Right kidney (tissue), 1 donor: Measurements from ENCODE around the gene DDX17.

ENCODE experiments used
- DNase-seq: peaks from one replicate; pipeline ENCODE4 v3.0.0-alpha.2; 2016

The DDX17 gene

DNA sequence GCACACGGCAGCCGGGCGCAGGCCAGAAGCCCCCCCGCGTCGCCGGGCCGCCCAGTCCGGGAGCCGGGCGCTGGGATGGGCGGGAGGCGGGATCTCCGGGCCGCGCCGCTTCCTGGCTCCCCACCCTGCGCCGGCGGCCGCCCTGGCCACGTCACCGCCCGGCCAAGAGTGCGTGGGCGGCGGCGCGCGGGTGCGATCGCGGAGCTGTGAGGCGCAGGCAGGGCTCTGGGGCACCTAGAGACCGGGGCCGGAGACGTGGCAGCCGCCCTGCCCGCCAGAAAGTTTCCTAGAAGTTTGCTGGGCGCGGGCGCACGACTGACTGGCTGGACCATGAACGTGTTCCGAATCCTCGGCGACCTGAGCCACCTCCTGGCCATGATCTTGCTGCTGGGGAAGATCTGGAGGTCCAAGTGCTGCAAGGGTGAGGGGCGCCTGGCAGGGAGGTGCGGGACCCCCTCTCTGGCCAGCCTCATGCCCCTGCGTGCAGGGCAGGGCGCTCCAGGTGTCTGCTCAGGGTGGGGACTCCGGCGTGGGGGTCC is 38.1 kb downstream of the DDX17 start, which contains the start of gene KDELR3:
Gene KDELR3, plus strand, starts transcription at position 193 of the 539 bp plus-strand sequence. Its CDS starts 138 bp downstream, at position 331.
- DNase-seq: peak; percentile 76

DNA sequence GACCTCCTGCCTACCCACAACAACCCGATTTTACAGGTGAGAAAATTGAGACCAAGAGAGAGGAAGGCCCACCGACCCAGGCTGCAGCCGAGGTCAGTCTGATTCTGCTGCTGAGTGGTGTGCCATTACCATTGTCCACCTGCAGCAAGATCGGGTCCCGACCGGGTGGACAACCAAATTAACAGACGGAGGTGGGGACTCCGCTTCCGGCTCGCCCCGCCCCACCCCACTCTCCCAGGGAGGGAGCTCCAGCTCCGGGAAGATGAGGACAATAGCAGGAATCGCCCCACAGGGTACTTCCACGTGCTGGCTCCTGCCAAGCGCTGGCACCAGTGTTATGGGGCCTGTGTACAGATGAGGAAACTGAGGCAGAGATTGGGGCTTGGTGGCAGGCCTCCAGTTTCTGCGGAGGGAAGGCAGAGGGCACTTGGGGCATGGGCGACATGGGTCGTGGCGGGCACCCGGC is 38.6 kb downstream of the DDX17 start:
- DNase-seq: no peak

DNA sequence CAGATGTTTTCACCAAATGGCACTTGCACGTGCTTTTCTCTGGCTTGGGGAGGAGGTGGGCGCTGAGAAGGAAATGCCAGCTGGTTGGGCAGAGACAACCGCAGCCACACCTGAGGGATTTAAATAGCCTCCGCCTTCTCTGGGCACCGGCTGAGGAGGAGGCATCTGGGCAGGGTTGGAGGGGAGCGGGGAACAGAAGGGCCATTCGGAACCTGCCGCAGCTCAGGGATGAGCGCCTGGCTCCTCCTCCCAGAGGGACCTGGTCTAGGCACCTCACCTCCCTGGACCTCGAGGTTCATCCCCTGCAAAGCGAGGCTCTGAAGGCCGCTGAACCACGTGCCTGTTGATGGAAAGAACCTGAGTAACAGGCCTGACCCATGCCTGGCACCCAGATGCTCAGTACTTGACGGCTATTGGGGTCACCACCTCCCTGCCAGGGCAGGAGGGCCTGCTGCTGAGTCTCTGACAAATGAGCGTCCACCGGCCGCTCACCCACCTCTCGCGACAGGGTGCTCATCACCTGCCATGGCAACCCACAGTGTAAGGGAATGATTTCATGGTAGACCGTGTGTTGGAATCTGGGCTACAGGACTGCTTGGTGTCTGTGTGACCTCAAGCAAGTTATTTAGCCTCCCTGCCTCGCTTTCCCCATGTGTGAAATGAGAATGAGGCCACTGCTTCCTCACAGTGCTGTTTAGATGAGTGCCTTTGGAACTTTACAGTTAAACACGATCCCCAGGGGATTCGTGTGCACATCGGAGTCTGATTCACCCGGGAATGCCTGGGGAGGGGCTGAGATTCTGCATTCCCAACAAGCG is 40.2 kb downstream of the DDX17 start:
- no peak for DNase-seq

DNA sequence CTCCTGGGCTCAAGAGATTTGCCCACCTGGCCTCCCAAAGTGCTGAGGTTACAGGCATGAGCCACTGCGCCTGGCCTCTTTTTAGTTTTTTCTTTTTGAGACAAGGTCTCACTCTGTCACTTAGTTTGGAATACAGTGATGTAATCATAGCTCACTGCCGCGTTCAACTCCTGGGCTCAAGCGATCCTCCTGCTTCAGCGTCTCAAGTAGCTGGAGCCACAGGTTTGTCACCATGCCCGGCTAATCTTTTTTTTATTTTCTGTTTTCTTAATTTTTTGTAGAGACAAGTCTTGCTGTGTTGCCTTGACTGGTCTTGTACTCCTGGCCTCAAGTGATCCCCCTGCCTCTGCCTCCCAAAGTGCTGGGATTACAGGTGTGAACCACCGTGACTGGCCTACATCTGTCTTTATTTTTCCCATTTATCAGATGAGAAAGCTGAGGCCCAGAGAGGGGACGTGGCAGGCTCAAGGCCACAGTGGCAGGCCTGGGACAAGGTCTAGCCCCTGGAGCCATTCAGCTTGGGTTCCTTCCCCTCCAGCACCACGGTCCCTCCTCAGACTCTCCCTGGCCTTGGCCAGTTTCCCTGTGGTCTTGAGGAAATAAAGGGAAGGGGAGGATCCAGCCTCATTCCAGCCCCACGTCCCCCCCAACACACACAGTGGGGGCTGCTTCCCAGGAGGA is 41.0 kb downstream of the DDX17 start:
- DNase-seq: no peak

DNA sequence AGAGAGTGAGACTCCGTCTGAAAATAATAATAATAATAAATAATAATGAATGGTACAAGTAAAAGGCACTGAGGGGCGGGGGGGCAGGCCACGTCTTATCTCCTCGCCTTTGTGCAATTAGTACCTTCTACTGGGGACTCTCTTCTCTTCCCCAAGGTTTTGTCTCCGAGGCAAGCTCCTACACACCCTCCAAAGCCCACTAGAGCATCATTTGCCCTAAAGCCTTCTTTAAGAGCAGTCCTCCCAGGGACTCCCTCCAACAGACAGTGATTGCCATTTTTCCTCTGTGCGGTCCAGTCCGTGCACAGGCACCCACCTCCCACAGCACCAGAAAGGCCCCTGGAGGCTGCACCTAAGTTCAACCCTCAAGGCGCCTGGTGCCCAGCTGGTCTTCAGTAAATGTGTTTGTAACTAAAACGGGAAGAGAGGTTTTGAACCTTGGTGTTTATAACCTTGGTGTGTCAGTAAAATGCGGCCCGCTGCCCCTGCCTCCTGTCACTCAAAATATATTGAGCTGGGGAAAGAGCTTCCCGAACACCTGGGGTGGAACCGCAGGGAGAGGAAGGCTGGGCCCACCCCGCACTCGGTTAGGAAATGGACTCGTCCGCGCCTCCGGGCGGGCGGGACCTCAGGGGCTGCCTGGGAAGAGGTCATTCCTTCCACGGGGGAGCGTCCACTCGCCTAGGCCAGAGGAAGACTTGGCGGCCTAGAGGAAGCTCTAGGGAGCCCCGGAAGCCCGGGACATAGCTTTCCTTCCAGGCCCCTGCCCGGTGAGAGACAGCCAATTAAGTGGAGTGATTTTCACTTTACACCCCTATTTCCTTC is 42.9 kb downstream of the DDX17 start:
- DNase-seq: peak; percentile 67

DNA sequence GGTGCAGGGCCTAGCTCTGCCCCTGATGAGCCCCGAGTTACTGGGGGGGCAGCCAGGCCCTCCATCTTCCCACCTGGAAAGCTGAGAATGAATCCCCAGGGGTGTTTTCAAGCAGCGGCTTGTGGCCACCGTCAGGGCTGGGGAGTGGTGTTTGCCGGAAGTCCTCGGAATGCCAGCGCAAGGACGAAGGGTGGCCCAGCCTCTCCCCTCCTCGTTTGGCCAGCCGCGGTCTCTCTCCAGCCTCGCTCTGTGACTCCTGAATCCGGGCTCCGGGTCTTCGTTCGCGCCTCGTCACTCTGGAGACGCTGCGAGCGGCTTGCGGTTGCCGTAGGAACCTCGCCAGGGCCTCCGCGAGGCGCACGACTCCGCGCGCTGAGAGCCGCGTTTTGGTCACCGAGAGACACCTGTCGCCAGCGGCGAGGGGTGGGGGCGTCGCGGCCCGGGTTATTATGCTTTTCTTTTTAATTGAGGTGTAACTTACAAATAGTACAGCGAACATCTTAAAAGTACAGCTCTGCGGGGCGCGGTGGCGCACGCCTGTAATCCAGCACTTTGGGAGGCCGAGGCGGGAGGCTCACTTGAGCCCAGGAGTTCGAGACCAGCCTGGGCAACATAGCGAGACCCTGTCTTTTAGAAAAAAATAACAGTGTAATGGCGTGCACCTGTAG is 44.6 kb downstream of the DDX17 start:
- peak; percentile 81 for DNase-seq

DNA sequence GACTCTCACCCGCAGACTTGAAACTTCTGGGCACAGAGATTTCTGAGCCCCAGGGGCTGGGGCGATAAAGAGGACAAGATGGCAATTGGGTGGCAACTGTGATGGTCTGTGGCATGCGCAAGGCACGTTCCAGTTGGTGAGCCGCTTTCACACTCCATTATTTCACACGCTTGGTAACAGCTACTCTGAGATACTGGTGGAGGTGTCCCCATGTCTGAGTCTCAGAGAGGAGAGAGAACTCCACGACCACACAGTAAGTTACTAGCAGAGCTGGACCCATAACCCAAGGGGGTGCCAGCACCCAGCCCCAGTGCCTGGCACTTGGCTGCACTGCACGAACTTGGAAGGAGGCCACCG is 45.1 kb downstream of the DDX17 start:
- no peak for DNase-seq

DNA sequence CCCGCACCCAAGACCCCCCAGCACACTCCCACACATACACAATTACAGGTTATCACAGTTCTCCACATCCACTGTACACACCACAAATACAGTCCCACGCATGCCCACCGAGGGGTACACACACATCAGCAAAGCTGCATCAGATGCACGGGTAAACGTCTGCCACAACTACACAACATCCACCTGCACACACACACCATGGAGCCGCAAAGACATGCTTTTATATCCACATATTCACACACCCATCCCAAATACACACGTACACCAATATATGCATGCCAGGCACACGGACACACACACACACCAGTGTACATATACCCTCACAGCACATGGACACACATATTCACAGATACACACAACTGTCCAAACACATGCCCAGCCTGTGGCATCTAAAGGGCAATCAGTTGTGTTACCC is 45.7 kb downstream of the DDX17 start:
- no peak for DNase-seq

DNA sequence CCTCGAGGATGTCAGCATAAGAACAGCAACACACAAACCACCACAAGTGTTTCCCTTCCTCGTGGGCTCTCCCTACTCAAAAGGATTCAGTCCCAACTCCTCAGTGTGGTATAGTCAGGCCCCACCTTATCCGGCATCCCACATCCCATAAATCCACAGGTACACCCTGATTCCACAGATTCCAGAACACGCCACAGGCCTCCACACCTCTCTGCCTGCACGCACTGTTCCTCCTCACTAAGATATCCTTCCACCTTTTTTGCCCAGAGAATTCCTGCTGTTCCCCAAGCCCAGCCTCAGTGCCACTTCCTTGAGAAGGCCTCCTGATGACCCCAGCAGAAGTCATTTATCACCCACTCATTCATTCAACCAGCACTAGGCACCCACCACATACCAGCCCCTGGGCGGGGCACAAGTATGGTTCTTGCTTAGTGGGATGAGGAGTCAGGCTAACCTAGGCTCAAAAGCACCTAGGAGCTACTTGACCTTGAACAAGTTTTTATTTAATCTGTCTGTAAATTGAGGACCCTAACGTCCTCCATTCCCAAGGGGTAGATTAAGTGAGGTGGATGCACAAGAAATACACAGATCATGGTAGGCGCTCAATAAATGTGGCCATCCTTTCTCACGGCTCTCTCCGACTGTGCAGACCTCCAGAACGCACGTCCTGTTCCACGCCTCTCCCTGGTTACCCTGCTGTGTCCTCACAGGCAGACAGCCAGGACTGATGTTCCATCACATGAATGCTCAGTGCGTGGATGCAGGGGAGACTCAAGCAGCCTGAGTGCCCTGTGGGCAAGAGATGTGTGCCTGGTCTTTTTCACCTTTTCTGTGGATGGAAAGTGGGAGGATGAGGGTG is 49.0 kb downstream of the DDX17 start:
- no peak for DNase-seq

DNA sequence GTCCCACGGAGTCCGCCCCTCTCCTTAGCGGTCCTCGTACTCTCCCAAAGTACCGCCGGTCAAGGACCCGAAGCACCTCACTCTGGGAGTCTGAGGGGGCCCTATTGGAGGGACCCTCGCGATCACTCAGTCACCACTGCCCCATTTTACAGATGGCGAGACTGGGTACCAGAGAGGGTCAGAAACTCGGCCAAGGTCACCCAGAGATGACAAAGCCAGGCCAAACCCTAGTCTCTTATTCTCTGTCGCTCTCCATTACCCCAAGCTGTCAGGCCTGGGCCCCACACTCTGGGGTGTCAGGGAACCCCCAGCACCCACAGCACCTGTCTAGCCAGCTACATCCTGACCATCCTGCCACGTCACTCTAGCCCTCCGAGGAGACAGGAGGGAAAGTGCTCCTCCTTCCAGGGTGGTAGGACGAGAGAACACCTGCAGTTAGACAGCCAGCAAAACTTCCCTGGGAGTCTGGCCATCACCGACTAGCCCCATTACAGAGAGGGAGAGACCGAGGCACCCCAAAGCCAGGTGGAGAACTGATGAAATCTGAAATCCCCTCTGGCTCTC is 49.8 kb downstream of the DDX17 start:
- no peak for DNase-seq

DNA sequence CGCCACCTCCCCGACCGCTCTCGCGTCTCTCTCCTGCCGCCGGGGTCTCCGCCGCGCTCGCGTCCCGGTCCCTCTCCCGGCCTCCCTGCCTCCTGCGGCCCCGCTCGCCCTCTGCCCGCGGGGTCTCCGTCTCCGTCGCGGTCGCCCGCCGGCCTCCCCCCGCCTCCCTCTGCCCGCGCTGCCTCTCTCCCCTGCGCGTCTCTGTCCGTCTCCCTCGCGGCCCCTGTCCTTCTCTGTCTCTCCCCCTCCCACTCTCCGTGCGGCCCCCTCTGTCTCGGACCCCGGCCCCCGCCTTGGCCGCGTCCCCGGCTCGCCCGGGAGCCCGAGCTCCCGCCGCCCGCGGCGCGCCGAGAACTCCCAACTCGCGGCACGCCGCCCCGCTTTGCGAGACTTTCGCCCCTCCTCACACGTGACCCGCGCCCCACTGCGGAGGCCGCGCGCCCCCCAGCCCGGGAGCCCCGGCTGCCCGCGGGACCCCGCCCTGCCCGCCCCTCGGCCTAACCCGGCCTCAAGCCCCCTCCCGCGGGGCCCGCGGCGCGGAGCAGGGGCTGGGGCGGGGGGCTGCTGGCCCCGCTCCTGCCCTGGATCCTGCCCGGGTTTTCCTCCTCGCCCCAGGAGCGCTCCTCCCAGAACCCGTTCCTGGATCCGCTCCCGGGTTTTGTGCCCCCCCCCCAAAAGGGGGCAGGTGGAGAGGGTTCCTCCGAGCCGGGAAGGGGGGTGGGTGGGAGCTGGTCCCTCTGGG is 50.4 kb downstream of the DDX17 start:
- DNase-seq: peak; percentile 51

DNA sequence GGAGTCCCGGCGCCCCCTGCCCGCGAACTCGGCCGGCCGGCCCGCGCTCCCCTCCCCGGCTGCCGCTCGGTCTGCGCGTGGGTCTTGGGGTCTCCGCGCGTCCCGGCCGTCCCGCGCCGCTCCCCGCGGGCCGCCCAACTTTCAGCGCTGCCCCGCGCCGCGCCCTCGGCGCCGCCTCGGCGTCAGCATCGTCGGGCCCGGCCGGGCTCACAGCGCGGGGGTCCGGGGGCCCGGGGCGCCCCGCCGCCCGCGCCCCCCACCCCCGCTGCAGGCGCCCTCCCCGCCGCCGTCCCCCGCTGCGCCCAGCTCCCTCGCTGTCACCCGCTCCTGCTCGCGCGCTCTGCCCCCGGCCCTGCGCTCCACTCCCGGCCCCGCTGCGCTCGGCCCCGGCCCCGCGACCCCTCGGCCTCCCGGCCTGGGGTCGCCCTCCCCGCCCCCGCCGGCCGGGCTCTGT is 51.0 kb downstream of the DDX17 start, which contains the start of gene KCNJ4:
Gene KCNJ4, minus strand, starts transcription at position 124 of the 454 bp plus-strand sequence. CDS start 27,067 bp downstream, outside the sequence.
- DNase-seq: no peak

DNA sequence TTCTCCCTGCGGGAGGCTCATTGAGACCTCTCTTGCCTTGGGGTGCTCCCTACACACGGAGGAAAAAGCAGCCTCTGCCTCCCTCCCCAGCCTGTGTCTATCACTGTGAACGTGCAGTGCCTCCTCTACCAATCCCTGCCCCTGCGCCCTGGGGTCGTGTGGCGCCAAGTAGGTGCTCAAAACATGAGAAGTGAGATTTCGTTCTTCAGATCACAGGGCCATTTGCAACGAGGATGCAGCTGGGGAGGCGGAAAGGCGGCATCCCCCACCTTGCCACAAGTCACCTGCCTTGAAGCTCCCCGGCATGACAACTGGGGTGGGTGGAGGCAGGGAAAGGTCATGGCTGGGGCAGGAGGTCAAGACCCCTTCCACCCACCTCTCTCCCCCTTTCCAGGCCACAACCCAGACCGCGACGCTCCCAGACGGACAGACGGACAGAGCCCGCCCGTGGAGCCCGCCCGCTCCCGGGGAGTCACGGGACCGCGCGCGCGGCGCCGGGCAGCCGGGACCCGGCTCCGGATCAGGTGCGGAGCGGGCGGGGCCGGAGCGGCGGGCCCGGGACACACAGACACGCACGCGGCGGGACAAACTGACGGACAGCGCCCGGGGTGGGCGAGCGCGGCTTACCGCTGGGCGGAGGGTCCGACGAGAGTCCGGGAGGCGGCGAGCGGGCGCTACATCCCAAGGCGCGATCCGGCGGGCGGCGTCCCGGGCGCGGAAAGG is 51.6 kb downstream of the DDX17 start:
- no peak for DNase-seq

DNA sequence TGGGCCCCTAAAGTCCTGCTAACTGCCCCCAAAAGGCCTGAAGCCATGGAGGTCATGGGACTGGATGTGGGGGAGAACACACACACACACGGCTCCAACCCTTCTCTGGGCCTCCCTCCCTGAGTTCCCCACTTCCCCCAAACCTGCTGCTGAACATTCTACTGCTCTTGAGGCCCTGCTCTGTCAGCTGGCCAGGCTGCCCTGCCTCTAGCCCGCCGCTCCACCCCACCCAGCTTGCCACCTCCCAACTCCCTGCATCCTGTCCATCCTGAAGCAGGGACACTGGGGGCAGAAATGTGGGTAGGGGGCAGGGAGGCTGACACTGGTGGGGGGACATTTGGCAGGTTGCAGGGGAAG is 52.1 kb downstream of the DDX17 start:
- DNase-seq: no peak

DNA sequence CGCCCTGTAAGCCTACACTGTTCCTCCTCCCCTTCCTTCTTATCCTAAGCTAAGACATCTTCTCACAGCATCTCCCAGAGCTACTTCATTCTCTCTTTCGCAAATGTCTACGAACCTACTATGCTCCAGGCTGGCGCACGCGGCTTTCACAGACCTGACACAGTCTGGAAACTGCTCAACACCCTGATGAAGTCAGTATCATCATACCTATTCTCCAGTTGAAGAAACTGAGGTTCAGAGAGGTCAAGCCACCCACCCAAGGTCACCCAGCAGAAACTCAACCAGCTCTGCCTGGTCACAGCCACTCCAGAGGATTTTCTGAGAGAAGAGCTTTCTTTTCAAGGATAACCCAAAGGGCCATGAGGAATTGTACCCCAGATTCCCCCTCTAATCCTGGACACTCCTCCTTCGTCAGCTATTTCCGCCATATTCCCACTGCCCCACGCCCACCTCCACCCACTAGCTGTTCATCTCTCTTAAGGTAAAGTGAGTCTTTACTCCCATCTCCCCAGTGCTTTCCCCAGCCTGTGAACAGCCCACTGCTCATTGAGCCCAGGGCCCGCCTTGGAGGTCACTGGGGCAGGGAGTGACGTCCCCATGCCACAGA is 52.9 kb downstream of the DDX17 start:
- no peak for DNase-seq

DNA sequence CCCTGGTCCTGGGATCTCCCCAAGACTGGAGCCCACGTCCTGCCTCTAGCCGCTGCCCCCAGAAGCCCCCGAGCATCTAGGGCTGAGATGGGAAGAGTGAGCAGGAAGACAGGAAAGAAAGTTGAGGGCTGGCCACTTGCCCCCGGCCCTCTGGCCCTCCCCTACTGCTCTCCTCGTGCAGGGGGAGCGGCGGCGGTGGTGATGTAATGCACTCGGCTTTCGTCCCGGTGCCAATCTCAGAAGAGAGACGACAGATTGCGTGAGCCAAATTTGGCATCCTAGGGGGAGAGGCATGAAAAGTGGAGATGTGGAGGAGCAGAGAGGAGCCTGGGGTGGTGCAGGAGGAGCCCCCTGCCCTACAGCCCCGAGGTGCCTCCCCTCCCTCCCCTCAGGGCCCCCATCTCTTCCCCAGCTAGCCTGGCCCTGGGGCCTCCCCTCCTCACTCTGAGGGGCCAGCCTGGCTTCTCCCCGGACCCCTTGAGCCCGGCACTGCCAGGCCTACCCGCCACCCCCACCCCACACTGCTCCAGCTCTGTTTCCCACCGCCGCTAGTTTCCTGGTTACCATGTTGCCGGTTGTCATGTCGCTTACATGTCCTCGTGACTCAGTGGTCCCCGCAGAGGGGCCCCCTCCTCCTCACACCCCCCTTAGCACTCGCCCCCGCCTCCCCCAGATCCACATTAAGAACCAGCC is 53.6 kb downstream of the DDX17 start:
- DNase-seq: no peak

DNA sequence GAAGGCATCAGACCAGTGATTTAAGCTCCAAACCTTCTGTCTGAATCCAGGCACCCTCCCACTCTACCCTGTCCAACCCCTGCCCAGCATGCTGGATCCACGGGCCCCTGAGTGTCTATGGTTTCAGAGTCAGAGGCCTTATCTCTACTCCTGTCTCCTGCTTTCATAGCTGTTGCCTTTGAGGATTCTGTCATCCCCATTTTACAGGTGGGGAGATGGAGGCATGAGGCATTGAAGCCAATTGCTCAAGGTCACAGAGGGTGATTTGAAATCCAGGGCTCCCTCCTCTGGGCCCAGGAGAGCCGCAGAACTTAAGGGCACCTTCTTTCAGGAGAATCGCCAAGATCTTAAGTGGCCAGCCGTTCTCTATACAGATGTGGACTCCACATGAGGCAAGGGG is 54.2 kb downstream of the DDX17 start:
- no peak for DNase-seq

DNA sequence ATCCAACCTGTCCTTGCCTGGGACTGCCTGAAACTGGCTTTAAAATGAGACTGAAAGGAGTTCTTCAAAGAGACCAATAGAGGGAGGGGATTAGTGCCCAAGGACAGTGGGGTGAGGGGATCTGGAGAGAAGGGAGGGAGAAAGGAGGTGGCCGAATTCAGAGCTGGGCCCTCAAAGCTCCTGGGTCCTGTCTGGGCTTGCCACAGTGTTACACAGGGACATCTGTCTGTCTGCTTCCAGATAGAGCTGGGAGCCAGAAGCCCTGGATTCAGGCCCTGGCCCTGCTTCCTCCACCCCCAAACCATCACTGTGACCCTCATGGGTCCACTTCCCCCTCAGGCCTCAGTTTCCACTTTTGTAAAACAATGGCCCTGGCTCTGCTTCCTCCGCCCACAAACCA is 54.7 kb downstream of the DDX17 start:
- no peak for DNase-seq
